ENCODE measurements around the gene PLEKHG4.

Gene PLEKHG4

GRCh38 chr16:67259705-67260104, 19.6 kb upstream of the PLEKHG4 start:
- Histone ChIP-seq H3K4me3 (ENCODE audit: low read depth, low read length) (no peak overlapping the region), H3K9me3 (ENCODE audit: severe bottlenecking) (no peaks in the 10 kb centered on the region), H3K36me3 (no peaks in the 10 kb centered on the region; the same call in 1 of the 2 replicates), H3K27ac (peak overlapping the region; percentile 76), H3K27me3 (ENCODE audit: insufficient read depth, low read depth, severe bottlenecking) (no peaks in the 10 kb centered on the region)
- TF ChIP-seq CTCF (IDR thresholded peaks at IDR 0.05; ENCODE audit: low read depth, low read length) = peak; percentile 9; the same call in 1 of the 2 replicates
- DNase-seq = peak; percentile 88

GRCh38 chr16:67260426-67261063, 18.8 kb upstream of the PLEKHG4 start:
- H3K9me3 ChIP-seq (ENCODE audit: severe bottlenecking) = no peaks in the 10 kb centered on the region
- H3K27ac ChIP-seq = peak overlapping the region; percentile 76
- peak; percentile 73 for DNase-seq
- H3K36me3 ChIP-seq = no peaks in the 10 kb centered on the region; the same call in 1 of the 2 replicates
- H3K27me3 ChIP-seq (ENCODE audit: insufficient read depth, low read depth, severe bottlenecking) = no peaks in the 10 kb centered on the region
- peak; percentile 87 for TF ChIP-seq CTCF (IDR thresholded peaks at IDR 0.05; ENCODE audit: low read depth, low read length)
- H3K4me3 ChIP-seq (ENCODE audit: low read depth, low read length) = no peak overlapping the region

- H3K9me3 ChIP-seq (ENCODE audit: severe bottlenecking) = no peaks in the 10 kb centered on the region
- H3K4me3 ChIP-seq (ENCODE audit: low read depth, low read length) = no peak overlapping the region
Measured at GRCh38 chr16:67263201-67263600, 16.1 kb upstream of the PLEKHG4 start.

GRCh38 chr16:67264277-67264676, 15.1 kb upstream of the PLEKHG4 start:
- H3K27ac ChIP-seq = no peak overlapping the region
- no peaks in the 10 kb centered on the region for H3K36me3 ChIP-seq
- peak; percentile 35; the same call in 1 of the 2 replicates for TF ChIP-seq CTCF (IDR thresholded peaks at IDR 0.05; ENCODE audit: low read depth, low read length)
- DNase-seq = no peak
- no peaks in the 10 kb centered on the region for H3K27me3 ChIP-seq (ENCODE audit: insufficient read depth, low read depth, severe bottlenecking)
- no peak overlapping the region for H3K4me3 ChIP-seq (ENCODE audit: low read depth, low read length)
- no peaks in the 10 kb centered on the region for H3K9me3 ChIP-seq (ENCODE audit: severe bottlenecking)

More at GRCh38 chr16:67263201-67263600, 16.1 kb upstream of the PLEKHG4 start:
- no peak for DNase-seq
- H3K27ac ChIP-seq = no peak overlapping the region
- H3K27me3 ChIP-seq (ENCODE audit: insufficient read depth, low read depth, severe bottlenecking) = no peaks in the 10 kb centered on the region
- no peaks in the 10 kb centered on the region for H3K36me3 ChIP-seq
- TF ChIP-seq CTCF (IDR thresholded peaks at IDR 0.05; ENCODE audit: low read depth, low read length) = no peak

- no peak for TF ChIP-seq CTCF (IDR thresholded peaks at IDR 0.05; ENCODE audit: low read depth, low read length)
- Histone ChIP-seq H3K4me3 (ENCODE audit: low read depth, low read length) (no peak overlapping the region), H3K27me3 (ENCODE audit: insufficient read depth, low read depth, severe bottlenecking) (no peaks in the 10 kb centered on the region), H3K36me3 (no peaks in the 10 kb centered on the region), H3K9me3 (ENCODE audit: severe bottlenecking) (no peaks in the 10 kb centered on the region), H3K27ac (no peak overlapping the region)
- no peak for DNase-seq
Measured at GRCh38 chr16:67264866-67265265, 14.5 kb upstream of the PLEKHG4 start.

- no peak for TF ChIP-seq CTCF (IDR thresholded peaks at IDR 0.05; ENCODE audit: low read depth, low read length)
- no peaks in the 10 kb centered on the region for H3K9me3 ChIP-seq (ENCODE audit: severe bottlenecking)
Measured at GRCh38 chr16:67265834-67266233, 13.5 kb upstream of the PLEKHG4 start.

More at GRCh38 chr16:67265834-67266233, 13.5 kb upstream of the PLEKHG4 start:
- DNase-seq = no peak
- H3K27me3 ChIP-seq (ENCODE audit: insufficient read depth, low read depth, severe bottlenecking) = no peaks in the 10 kb centered on the region
- H3K36me3 ChIP-seq = no peaks in the 10 kb centered on the region
- H3K27ac ChIP-seq = no peak overlapping the region
- no peak overlapping the region for H3K4me3 ChIP-seq (ENCODE audit: low read depth, low read length)

Measured in WERI-Rb-1 (cell line).